H9 (cell line): ENCODE data around the gene TMSB10. TPM values are rescaled to one million over a fixed set of nuclear protein-coding genes. Genes with fewer than 3 reads are reported as not detected.
"Not testable (repeated sequence)": the region's sequence is repeated elsewhere in the genome, so short reads cannot be mapped to it uniquely, and the experiment has no call there.

Source experiments
- DNase-seq: peaks from one replicate; pipeline ENCODE4 v3.0.0-alpha.2; 2017
- H2AFZ ChIP-seq: one replicate; pipeline ENCODE4 v1.6.1; 2013; ENCODE audit warnings: mild to moderate bottlenecking, low read length, control low read depth, moderate library complexity
- H2AK5ac ChIP-seq: 2 replicates; pipeline ENCODE4 v1.6.1; 2013; ENCODE audit warnings: low read length, control low read depth, mixed read lengths; ENCODE audit not compliant: insufficient read length
- H2BK120ac ChIP-seq: one replicate; pipeline ENCODE4 v1.6.1; 2013; ENCODE audit warnings: low read depth, mild to moderate bottlenecking, low read length, control low read depth, inconsistent platforms; ENCODE audit not compliant: poor library complexity, severe bottlenecking
- H2BK12ac ChIP-seq: 2 replicates; pipeline ENCODE4 v1.6.1; 2013; ENCODE audit warnings: low read length, control low read depth, mixed read lengths, low read depth; ENCODE audit not compliant: insufficient read length
- H2BK15ac ChIP-seq: 2 replicates; pipeline ENCODE4 v1.6.1; 2013; ENCODE audit warnings: low read depth, low read length, control low read depth
- H2BK20ac ChIP-seq: one replicate; pipeline ENCODE4 v1.6.1; 2013; ENCODE audit warnings: low read depth, mild to moderate bottlenecking, low read length, control low read depth, inconsistent platforms; ENCODE audit not compliant: poor library complexity, severe bottlenecking
- H2BK5ac ChIP-seq: 2 replicates; pipeline ENCODE4 v1.6.1; 2013; ENCODE audit warnings: low read length, control low read depth, mixed read lengths; ENCODE audit not compliant: insufficient read length
- H3K14ac ChIP-seq: 2 replicates; pipeline ENCODE4 v1.6.1; 2013; ENCODE audit warnings: low read length, control low read depth; ENCODE audit not compliant: insufficient read depth
- H3K18ac ChIP-seq: 2 replicates; pipeline ENCODE4 v1.6.1; 2013; ENCODE audit warnings: low read depth, mild to moderate bottlenecking, mixed read lengths, low read length, control low read depth; ENCODE audit not compliant: insufficient read length
- H3K23ac ChIP-seq: 2 replicates; pipeline ENCODE4 v1.6.1; 2013; ENCODE audit warnings: low read length, control low read depth, mixed read lengths, low read depth; ENCODE audit not compliant: insufficient read length
- H3K23me2 ChIP-seq: 2 replicates; pipeline ENCODE4 v1.6.1; 2013; ENCODE audit warnings: low read depth, mild to moderate bottlenecking, mixed read lengths, low read length, control low read depth; ENCODE audit not compliant: insufficient read length, poor library complexity, severe bottlenecking
- H3K27ac ChIP-seq: 2 replicates; pipeline ENCODE4 v1.5.1; 2013; ENCODE audit warnings: low read length, control low read depth, mixed read lengths, low read depth; ENCODE audit not compliant: insufficient read length
- H3K27me3 ChIP-seq: 2 replicates; pipeline ENCODE4 v1.6.1; 2013; ENCODE audit warnings: low read length, control low read depth, inconsistent platforms; ENCODE audit not compliant: insufficient read depth
- H3K4ac ChIP-seq: 2 replicates; pipeline ENCODE4 v1.6.1; 2013; ENCODE audit warnings: low read depth, mild to moderate bottlenecking, control low read depth, inconsistent platforms, low read length, moderate library complexity
- H3K4me1 ChIP-seq: 2 replicates; pipeline ENCODE4 v1.6.1; 2013; ENCODE audit warnings: low read length, control low read depth, inconsistent platforms; ENCODE audit not compliant: insufficient read depth
- H3K4me2 ChIP-seq: 2 replicates; pipeline ENCODE4 v1.6.1; 2013; ENCODE audit warnings: low read length, control low read depth, mixed read lengths; ENCODE audit not compliant: insufficient read length, insufficient read depth
- H3K56ac ChIP-seq: 2 replicates; pipeline ENCODE4 v1.6.1; 2013; ENCODE audit warnings: low read depth, mild to moderate bottlenecking, mixed read lengths, low read length, control low read depth; ENCODE audit not compliant: insufficient read length
- H3K79me1 ChIP-seq: 2 replicates; pipeline ENCODE4 v1.6.1; 2013; ENCODE audit warnings: low read depth, mild to moderate bottlenecking, moderate library complexity, low read length, control low read depth, inconsistent platforms; ENCODE audit not compliant: insufficient read depth, poor library complexity, severe bottlenecking
- H3K79me2 ChIP-seq: 2 replicates; pipeline ENCODE4 v1.6.1; 2013; ENCODE audit warnings: low read length, control low read depth, inconsistent platforms; ENCODE audit not compliant: insufficient read depth
- H3K9ac ChIP-seq: 2 replicates; pipeline ENCODE4 v1.6.1; 2013; ENCODE audit warnings: low read length, control low read depth, mixed read lengths; ENCODE audit not compliant: insufficient read length; ENCODE audit errors: extremely low read depth
- H3K9me3 ChIP-seq: one replicate; pipeline ENCODE4 v1.6.1; 2013; ENCODE audit warnings: low read depth, low read length, inconsistent platforms; ENCODE audit not compliant: control insufficient read depth
- H3T11ph ChIP-seq: one replicate; pipeline ENCODE4 v1.6.1; 2013; ENCODE audit warnings: mild to moderate bottlenecking, low read length, control low read depth, inconsistent platforms
- H4K20me1 ChIP-seq: one replicate; pipeline ENCODE4 v1.6.1; 2013; ENCODE audit not compliant: control insufficient read depth, insufficient read length, insufficient read depth
- H4K5ac ChIP-seq: 2 replicates; pipeline ENCODE4 v1.6.1; 2013; ENCODE audit warnings: low read depth, mild to moderate bottlenecking, mixed read lengths, low read length, control low read depth; ENCODE audit not compliant: insufficient read length
- H4K8ac ChIP-seq: replicated peaks from 2 replicates; pipeline ENCODE4 v1.6.1; 2013; ENCODE audit warnings: low read length, control low read depth, mixed read lengths, low read depth; ENCODE audit not compliant: insufficient read length
- H4K91ac ChIP-seq: 2 replicates; pipeline ENCODE4 v1.6.1; 2013; ENCODE audit warnings: low read depth, mild to moderate bottlenecking, moderate library complexity, mixed read lengths, low read length, control low read depth; ENCODE audit not compliant: insufficient read length
- H3K27ac Mint-ChIP-seq, 3 experiments: 2 replicates in 2 of 3; 3 replicates in 1 of 3; pipeline ENCODE4 v1.8.0; 2020 to 2021; ENCODE audit warnings: mixed read lengths in 3 of 3, mild to moderate bottlenecking in 1 of 3, moderate library complexity in 1 of 3
- H3K27me3 Mint-ChIP-seq: 2 replicates; pipeline ENCODE4 v1.8.0; 2021; ENCODE audit warnings: low read depth, mild to moderate bottlenecking, moderate library complexity, mixed read lengths
- H3K36me3 Mint-ChIP-seq, 3 experiments: 2 replicates in 2 of 3; 3 replicates in 1 of 3; pipeline ENCODE4 v1.8.0; 2020 to 2021; ENCODE audit warnings: low read depth in 3 of 3, mixed read lengths in 3 of 3; ENCODE audit not compliant: insufficient read depth in 1 of 3
- H3K4me1 Mint-ChIP-seq, 2 experiments: 2 replicates each; pipeline ENCODE4 v1.8.0; 2020; ENCODE audit warnings: mixed read lengths in 2 of 2
- H3K4me3 Mint-ChIP-seq, 2 experiments: 2 replicates in 1 of 2; 3 replicates in 1 of 2; pipeline ENCODE4 v1.8.0; 2020 to 2021; ENCODE audit warnings: mild to moderate bottlenecking in 2 of 2, mixed read lengths in 2 of 2, moderate library complexity in 1 of 2
- H3K9me3 Mint-ChIP-seq, 2 experiments: 2 replicates in 1 of 2; 3 replicates in 1 of 2; pipeline ENCODE4 v1.8.0; 2020; ENCODE audit warnings: mild to moderate bottlenecking in 2 of 2, mixed read lengths in 2 of 2, moderate library complexity in 1 of 2
- WGBS: extraction: QIAGEN DNeasy Blood & Tissue Kit; methylation state at CpG from one replicate; pipeline ENCODE4 v1.1.7; 2013; ENCODE audit warnings: missing lambda C conversion rate, low lambda C conversion rate, mixed read lengths; ENCODE audit not compliant: insufficient read length; ENCODE audit errors: extremely low coverage; 5-methylcytosine and 5-hydroxymethylcytosine counted together
- total RNA-seq: library from RNA; stranded (reverse); gene quantifications from 2 replicates; pipeline ENCODE4 v1.2.1, GENCODE V29; 2021
- TF ChIP-seq, protein P1 (sequence below): fragments of 200-600 bp; sonication (generic); conservative IDR thresholded peaks from 3 replicates; pipeline ENCODE4 v1.8.0; 2021; ENCODE audit warnings: antibody characterized with exemption, mild to moderate bottlenecking

The TMSB10 gene
- total RNA-seq, 1 experiment from 2014 or later, result 755 TPM

DNA sequence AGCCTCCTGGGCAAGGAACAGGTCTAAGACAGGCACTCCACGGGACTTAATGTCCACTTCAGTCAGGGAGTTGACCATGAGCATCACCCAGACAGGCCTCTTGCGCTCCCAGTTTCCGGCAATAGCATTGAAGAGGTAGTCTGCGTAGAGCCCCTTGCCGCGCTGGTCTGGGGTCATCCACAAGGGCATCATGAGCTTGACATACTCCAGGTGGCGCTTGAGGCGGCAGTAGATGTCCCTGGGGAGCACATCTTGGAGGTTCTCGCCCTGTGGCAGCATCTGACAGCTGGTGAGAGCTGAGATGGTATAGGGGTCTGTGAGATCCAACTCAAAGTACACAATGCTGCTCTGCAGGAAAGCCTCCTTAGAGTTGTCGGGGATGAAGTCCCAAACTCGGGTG lies 35.1 kb upstream of the TMSB10 start:
- H4K20me1 ChIP-seq, result no peaks in the 10 kb centered on the region
- WGBS, result no CpG with 5 or more reads among the region's 11 CpGs
- H3K23me2 ChIP-seq, result no peaks in the 10 kb centered on the region

DNA sequence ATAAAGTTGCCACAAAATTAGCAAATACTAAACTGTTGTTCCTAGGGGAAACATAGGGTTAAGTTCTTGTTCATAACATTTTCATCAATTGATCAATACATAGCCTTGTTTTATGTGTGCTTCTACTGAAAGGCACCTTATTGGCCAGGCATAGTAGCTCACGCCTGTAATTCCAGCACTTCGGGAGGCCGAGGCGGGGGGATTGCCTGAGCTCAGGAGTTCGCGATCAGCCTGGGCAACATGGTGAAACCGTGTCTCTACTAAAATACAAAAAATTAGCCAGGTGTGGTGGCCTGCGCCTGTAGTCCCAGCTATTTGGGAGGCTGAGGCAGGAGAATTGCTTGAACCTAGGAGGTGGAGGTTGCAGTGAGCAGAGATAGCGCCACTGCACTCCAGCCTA lies 32.8 kb upstream of the TMSB10 start:
- H4K5ac ChIP-seq, H3K14ac ChIP-seq, H4K20me1 ChIP-seq, H3K4me1 Mint-ChIP-seq, H3K4me2 ChIP-seq, H3K18ac ChIP-seq, H3K9ac ChIP-seq, H2BK20ac ChIP-seq, H3K79me1 ChIP-seq, H3K4ac ChIP-seq, H4K91ac ChIP-seq, H3K79me2 ChIP-seq, H3K27ac Mint-ChIP-seq, H3K4me1 ChIP-seq, H2AFZ ChIP-seq, H2BK15ac ChIP-seq, H3K27ac ChIP-seq, H3K4me3 Mint-ChIP-seq, H3K36me3 Mint-ChIP-seq, H2AK5ac ChIP-seq, H3K27me3 ChIP-seq, H3K56ac ChIP-seq, H3K9me3 ChIP-seq, H2BK120ac ChIP-seq, H2BK5ac ChIP-seq, H3K9me3 Mint-ChIP-seq, H3K23me2 ChIP-seq, H2BK12ac ChIP-seq, H4K8ac ChIP-seq, H3T11ph ChIP-seq, H3K23ac ChIP-seq: not testable (repeated sequence)
- peak; percentile 4 for DNase-seq
- peaks cover 76% of the 10 kb centered on the region for H3K27me3 Mint-ChIP-seq
- WGBS, result no CpG with 5 or more reads among the region's 9 CpGs

More for the DNA sequence above, 35.1 kb upstream of the TMSB10 start:
- Histone ChIP-seq H3T11ph (no peak overlapping the region), H2AFZ (no peak overlapping the region), H2BK120ac (no peak overlapping the region), H3K4ac (no peak overlapping the region), H3K9ac (no peak overlapping the region), H3K27ac (no peak overlapping the region), H2BK12ac (no peak overlapping the region), H3K79me2 (no peaks in the 10 kb centered on the region), H4K5ac (no peak overlapping the region), H2BK5ac (no peak overlapping the region), H3K9me3 (no peaks in the 10 kb centered on the region), H3K56ac (no peak overlapping the region), H3K4me2 (no peak overlapping the region), H3K18ac (no peak overlapping the region), H4K8ac (no peak overlapping the region), H4K91ac (no peak overlapping the region), H3K23ac (no peak overlapping the region), H2BK15ac (no peak overlapping the region), H3K79me1 (no peaks in the 10 kb centered on the region), H3K27me3 (no peaks in the 10 kb centered on the region), H3K14ac (no peak overlapping the region), H3K4me1 (no peaks in the 10 kb centered on the region), H2BK20ac (no peak overlapping the region), H2AK5ac (no peak overlapping the region)
- Mint-ChIP-seq H3K4me3 (no peak overlapping the region), H3K27me3 (peaks cover 70% of the 10 kb centered on the region), H3K9me3 (peaks cover 0 to 2% of the 10 kb centered on the region in 2 experiments; a peak in 1 of 5 replicates), H3K36me3 (no peaks in the 10 kb centered on the region), H3K27ac (no peak overlapping the region), H3K4me1 (no peaks in the 10 kb centered on the region)
- TF ChIP-seq, protein P1, sequence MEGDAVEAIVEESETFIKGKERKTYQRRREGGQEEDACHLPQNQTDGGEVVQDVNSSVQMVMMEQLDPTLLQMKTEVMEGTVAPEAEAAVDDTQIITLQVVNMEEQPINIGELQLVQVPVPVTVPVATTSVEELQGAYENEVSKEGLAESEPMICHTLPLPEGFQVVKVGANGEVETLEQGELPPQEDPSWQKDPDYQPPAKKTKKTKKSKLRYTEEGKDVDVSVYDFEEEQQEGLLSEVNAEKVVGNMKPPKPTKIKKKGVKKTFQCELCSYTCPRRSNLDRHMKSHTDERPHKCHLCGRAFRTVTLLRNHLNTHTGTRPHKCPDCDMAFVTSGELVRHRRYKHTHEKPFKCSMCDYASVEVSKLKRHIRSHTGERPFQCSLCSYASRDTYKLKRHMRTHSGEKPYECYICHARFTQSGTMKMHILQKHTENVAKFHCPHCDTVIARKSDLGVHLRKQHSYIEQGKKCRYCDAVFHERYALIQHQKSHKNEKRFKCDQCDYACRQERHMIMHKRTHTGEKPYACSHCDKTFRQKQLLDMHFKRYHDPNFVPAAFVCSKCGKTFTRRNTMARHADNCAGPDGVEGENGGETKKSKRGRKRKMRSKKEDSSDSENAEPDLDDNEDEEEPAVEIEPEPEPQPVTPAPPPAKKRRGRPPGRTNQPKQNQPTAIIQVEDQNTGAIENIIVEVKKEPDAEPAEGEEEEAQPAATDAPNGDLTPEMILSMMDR, result 0 out of 3 replicates have a peak, but pooled peaks have one; percentile 24
- DNase-seq, result no peak
